Caco-2 (cell line): Measurements from ENCODE around the gene ANKRD60. TPM values are rescaled to one million over a fixed set of nuclear protein-coding genes. Genes with fewer than 3 reads are reported as not detected.

Experiments
- BruUV-seq: library from RNA; stranded (reverse); fragments of 400-500 nt; replicated peaks from 2 replicates; lab custom pipeline; 2021; lab: Mats Ljungman, UMichigan
- CTCF ChIA-PET: fragments of 300-600 bp; sonication (Branson Sonifier 250); formaldehyde crosslinking; loops from one replicate; lab custom pipeline; 2022; ENCODE audit warnings: antibody characterized with exemption; lab: Charles Lee
- POLR2A ChIA-PET: fragments of 300-600 bp; sonication (Branson Sonifier 250); formaldehyde crosslinking; loops from one replicate; lab custom pipeline; 2022; ENCODE audit warnings: antibody characterized with exemption; lab: Charles Lee
- DNase-seq, 2 experiments: peaks; one replicate each; pipeline versions ENCODE4 v3.0.0 to v3.0.0-alpha.2; 2020 to 2022
- H3K27me3 ChIP-seq: replicated peaks from 2 replicates; pipeline ENCODE4 v1.6.0; 2011; ENCODE audit warnings: low read length; ENCODE audit not compliant: control insufficient read depth, insufficient read depth
- H3K36me3 ChIP-seq: 2 replicates; pipeline ENCODE4 v1.5.1; 2011; ENCODE audit warnings: low read length; ENCODE audit not compliant: control insufficient read depth, insufficient read depth
- H3K4me1 ChIP-seq: fragments of 250-450 bp; sonication (Bioruptor Pico); 2 replicates; pipeline ENCODE4 v1.5.1; 2020; ENCODE audit warnings: mild to moderate bottlenecking
- H3K4me3 ChIP-seq: 2 replicates; pipeline ENCODE4 v1.5.1; 2011; ENCODE audit warnings: low read depth, mild to moderate bottlenecking, control low read depth, low read length
- H3K9me3 ChIP-seq: fragments of 250-450 bp; sonication (Bioruptor Pico); 2 replicates; pipeline ENCODE4 v1.5.1; 2020; ENCODE audit warnings: mild to moderate bottlenecking, moderate library complexity
- H3K27ac Mint-ChIP-seq: one replicate; pipeline ENCODE4 v1.8.0; 2022; ENCODE audit warnings: mixed read lengths; ENCODE audit not compliant: unreplicated experiment
- H3K27me3 Mint-ChIP-seq: one replicate; pipeline ENCODE4 v1.8.0; 2022; ENCODE audit warnings: mixed read lengths; ENCODE audit not compliant: insufficient read depth, unreplicated experiment
- H3K36me3 Mint-ChIP-seq: one replicate; pipeline ENCODE4 v1.8.0; 2022; ENCODE audit warnings: mild to moderate bottlenecking, mixed read lengths; ENCODE audit not compliant: insufficient read depth, unreplicated experiment
- H3K4me1 Mint-ChIP-seq: one replicate; pipeline ENCODE4 v1.8.0; 2022; ENCODE audit warnings: low read depth, mixed read lengths; ENCODE audit not compliant: unreplicated experiment
- H3K4me3 Mint-ChIP-seq: one replicate; pipeline ENCODE4 v1.8.0; 2022; ENCODE audit warnings: mild to moderate bottlenecking, moderate library complexity, mixed read lengths; ENCODE audit not compliant: unreplicated experiment
- H3K9me3 Mint-ChIP-seq: one replicate; pipeline ENCODE4 v1.8.0; 2022; ENCODE audit warnings: mixed read lengths; ENCODE audit not compliant: unreplicated experiment
- CTCF ChIP-seq, 2 experiments: fragments of 200-600 bp in 1 of 2; IDR thresholded peaks; 1 replicate in 1 of 2; 2 replicates in 1 of 2; pipeline versions ENCODE4 v1.5.1 to v1.8.0; 2011 to 2022; ENCODE audit warnings: antibody characterized with exemption in 1 of 2, control low read depth in 1 of 2, inconsistent platforms in 1 of 2, low read depth in 1 of 2, low read length in 1 of 2, mild to moderate bottlenecking in 1 of 2, moderate library complexity in 1 of 2; ENCODE audit not compliant: insufficient read depth in 1 of 2, severe bottlenecking in 1 of 2, unreplicated experiment in 1 of 2
- intact Hi-C: fragments of 100-400 bp; cut with micrococcal nuclease; formaldehyde crosslinking; loops from one replicate; pipeline ENCODE4 v1.10.0; 2022; ENCODE audit not compliant: unreplicated experiment
- total RNA-seq: library from RNA; stranded (reverse); gene quantifications from 2 replicates; pipeline ENCODE4 v1.2.3, GENCODE V29; 2022

ANKRD60 gene
- total RNA-seq, 1 experiment from 2014 or later: not detected

GRCh38 chr20:58227391-58228102 is 906 bp downstream of the ANKRD60 start:
- Mint-ChIP-seq H3K27ac (no peak overlapping the region), H3K27me3 (peaks cover 62% of the 10 kb centered on the region), H3K4me1 (peaks cover 13% of the 10 kb centered on the region), H3K36me3 (peaks cover 5% of the 10 kb centered on the region), H3K4me3 (peak overlapping the region; percentile 44), H3K9me3 (no peaks in the 10 kb centered on the region)
- H3K27me3 ChIP-seq: peaks cover 7% of the 10 kb centered on the region
- TF ChIP-seq CTCF (IDR thresholded peaks at IDR 0.05; ENCODE audit: insufficient read depth in 1 of 2, low read depth in 1 of 2, low read length in 1 of 2, severe bottlenecking in 1 of 2, unreplicated experiment in 1 of 2): no peak
- BruUV-seq: no TSS peak
- peaks cover 4% of the 10 kb centered on the region; the same call in 1 of the 2 replicates for H3K4me1 ChIP-seq
- no peaks in the 10 kb centered on the region for H3K36me3 ChIP-seq
- CTCF ChIA-PET: no interaction called here
- intact Hi-C loops: no loop called here
- DNase-seq: no peak
- H3K9me3 ChIP-seq: no peaks in the 10 kb centered on the region
- POLR2A ChIA-PET: no interaction called here
- no peak overlapping the region for H3K4me3 ChIP-seq

- ChIA-PET CTCF (no interaction called here), POLR2A (no interaction called here)
- Histone ChIP-seq H3K4me1 (peaks cover 4% of the 10 kb centered on the region; the same call in 1 of the 2 replicates), H3K4me3 (no peak overlapping the region), H3K27me3 (peaks cover 9% of the 10 kb centered on the region), H3K9me3 (no peaks in the 10 kb centered on the region), H3K36me3 (no peaks in the 10 kb centered on the region)
- peaks cover 13% of the 10 kb centered on the region for H3K4me1 Mint-ChIP-seq
- no TSS peak for BruUV-seq
- H3K4me3 Mint-ChIP-seq: no peak overlapping the region
- H3K9me3 Mint-ChIP-seq: peaks cover 1% of the 10 kb centered on the region
- no peak for DNase-seq
- TF ChIP-seq CTCF (IDR thresholded peaks at IDR 0.05; ENCODE audit: insufficient read depth in 1 of 2, low read depth in 1 of 2, low read length in 1 of 2, severe bottlenecking in 1 of 2, unreplicated experiment in 1 of 2): no peak
- H3K27me3 Mint-ChIP-seq: peaks cover 62% of the 10 kb centered on the region
- H3K27ac Mint-ChIP-seq: no peak overlapping the region
- intact Hi-C loops: no loop called here
- H3K36me3 Mint-ChIP-seq: peaks cover 5% of the 10 kb centered on the region
Observed at GRCh38 chr20:58225452-58226200, 2.8 kb downstream of the ANKRD60 start.

- H3K9me3 ChIP-seq: peaks cover 4% of the 10 kb centered on the region; the same call in 1 of the 2 replicates
- H3K4me1 ChIP-seq: peaks cover 4% of the 10 kb centered on the region; the same call in 1 of the 2 replicates
- no peak for TF ChIP-seq CTCF (IDR thresholded peaks at IDR 0.05; ENCODE audit: insufficient read depth in 1 of 2, low read depth in 1 of 2, low read length in 1 of 2, severe bottlenecking in 1 of 2, unreplicated experiment in 1 of 2)
- Mint-ChIP-seq H3K36me3 (peaks cover 5% of the 10 kb centered on the region), H3K4me1 (peaks cover 9% of the 10 kb centered on the region), H3K27ac (no peak overlapping the region), H3K27me3 (peaks cover 59% of the 10 kb centered on the region), H3K9me3 (peaks cover 8% of the 10 kb centered on the region), H3K4me3 (no peak overlapping the region)
- intact Hi-C loops: no loop called here
- peaks cover 9% of the 10 kb centered on the region for H3K27me3 ChIP-seq
- no peaks in the 10 kb centered on the region for H3K36me3 ChIP-seq
- ChIA-PET CTCF (no interaction called here), POLR2A (interaction anchor here (0.5 kb wide), 1 partner anchor 142 kb away, joined by 4 read pairs; no protein-coding TSS in a partner anchor)
- no peak for DNase-seq
- BruUV-seq: no TSS peak
- H3K4me3 ChIP-seq: no peak overlapping the region
Observed at GRCh38 chr20:58224974-58225373, 3.5 kb downstream of the ANKRD60 start.
